HG02763 (cell line): ENCODE data around the gene PHLPP1.

Experiments used
- ATAC-seq: cut with Tn5 transposase; IDR thresholded peaks from one replicate; pipeline ENCODE4 v1.9.1; 2021; ENCODE audit warnings: mild to moderate bottlenecking, moderate library complexity; ENCODE audit not compliant: unreplicated experiment

PHLPP1 gene

GRCh38 chr18:62933261-62933887 lies 218.0 kb downstream of the PHLPP1 start:
- ATAC-seq, result no peak

GRCh38 chr18:62935994-62936393 lies 220.7 kb downstream of the PHLPP1 start:
- no peak for ATAC-seq

DNA sequence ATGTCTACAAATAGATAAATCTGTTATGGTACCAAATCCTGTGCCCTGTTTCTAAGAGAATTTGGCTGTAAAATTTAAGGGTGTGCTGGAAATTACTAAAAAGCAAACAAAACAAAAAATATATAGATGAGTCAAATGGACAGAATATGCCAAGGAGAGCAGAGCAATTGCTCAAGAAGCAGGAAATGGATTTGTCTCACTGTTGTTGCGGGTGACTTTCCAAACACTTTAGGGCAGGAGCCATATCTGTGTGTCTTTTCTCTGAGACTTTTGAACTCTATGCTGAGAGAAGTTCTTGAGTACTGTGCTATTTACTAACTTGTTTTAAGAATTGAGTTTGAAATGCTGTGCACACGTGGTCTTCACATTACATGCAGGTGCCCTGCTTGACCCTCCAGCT lies 221.7 kb downstream of the PHLPP1 start:
- no peak for ATAC-seq

- ATAC-seq, result no peak
Measured at GRCh38 chr18:62938006-62938405, 222.7 kb downstream of the PHLPP1 start.

DNA sequence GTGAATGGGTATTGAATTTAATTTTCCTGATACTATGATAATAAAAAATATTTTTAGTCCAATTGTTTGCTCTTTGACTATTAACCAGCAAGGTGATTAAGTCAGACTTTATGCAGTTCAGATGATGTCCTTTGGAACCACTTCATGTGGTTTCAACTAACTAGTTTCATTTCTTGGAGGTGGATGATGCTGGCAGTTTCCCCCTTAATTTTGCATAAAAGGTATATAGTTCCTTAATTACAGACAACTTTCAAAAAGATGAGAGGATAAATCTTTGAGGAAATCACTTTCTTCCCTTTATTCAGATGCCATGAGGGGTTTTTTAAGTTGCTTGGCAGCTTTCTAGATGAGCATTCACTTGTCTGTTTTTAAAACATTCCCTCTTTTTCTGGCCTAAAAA lies 223.1 kb downstream of the PHLPP1 start:
- peak; percentile 63 for ATAC-seq

DNA sequence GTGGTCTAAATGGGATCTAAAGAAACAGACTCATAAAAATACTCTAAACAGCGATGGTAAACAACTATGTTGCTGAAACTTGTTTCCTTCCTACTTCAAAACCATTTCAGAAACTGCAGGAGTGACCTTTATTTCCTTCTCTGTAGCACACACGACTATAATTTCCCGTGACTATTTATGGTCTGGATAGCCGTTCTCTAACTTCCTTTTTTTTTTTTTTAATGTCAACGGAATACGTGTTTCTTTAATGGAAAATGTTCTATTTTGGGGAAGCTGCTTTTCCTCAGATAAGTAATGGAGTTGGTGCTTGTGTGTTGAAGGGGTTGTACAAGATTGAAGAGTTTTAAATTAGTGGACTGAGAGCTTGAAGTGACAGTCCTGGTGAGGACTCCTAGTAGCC lies 224.1 kb downstream of the PHLPP1 start:
- no peak for ATAC-seq

DNA sequence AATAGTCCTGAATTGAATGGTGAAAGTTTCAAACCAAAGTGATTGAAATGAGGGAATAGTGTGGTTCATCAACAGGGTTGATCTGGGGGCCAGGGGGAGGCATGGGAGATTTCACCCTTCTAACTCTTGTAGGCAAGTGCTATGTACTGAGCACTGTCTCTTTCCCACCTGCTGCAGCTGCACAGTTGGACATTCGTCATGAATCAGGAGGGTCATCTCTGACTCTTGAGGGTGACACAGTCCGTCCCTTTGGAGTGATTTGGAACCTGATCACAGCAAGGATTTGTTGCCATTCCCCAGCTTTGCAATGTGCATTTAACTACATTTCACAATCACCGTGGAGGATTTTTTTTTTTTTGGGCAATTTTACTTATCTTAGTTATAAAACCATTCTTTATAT lies 224.6 kb downstream of the PHLPP1 start:
- no peak for ATAC-seq

DNA sequence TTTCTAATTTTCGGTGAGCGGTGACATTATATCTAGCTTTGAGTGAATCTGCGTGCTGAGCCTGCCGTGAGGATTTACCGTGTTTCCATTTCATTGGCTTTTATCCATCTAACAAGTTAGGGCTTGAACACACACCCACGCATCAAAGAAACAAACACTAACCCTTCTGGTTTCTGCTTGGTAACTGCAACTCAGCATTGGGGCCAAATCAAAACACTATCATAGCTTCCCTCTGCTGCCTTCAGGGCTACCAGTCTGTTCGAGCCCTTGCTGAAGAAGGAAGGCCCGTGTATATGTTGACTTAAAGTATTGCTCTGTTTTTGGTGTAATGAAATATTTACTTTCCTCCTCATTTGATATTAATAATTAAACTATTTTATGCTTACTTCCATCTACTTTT lies 227.2 kb downstream of the PHLPP1 start:
- ATAC-seq, result no peak

DNA sequence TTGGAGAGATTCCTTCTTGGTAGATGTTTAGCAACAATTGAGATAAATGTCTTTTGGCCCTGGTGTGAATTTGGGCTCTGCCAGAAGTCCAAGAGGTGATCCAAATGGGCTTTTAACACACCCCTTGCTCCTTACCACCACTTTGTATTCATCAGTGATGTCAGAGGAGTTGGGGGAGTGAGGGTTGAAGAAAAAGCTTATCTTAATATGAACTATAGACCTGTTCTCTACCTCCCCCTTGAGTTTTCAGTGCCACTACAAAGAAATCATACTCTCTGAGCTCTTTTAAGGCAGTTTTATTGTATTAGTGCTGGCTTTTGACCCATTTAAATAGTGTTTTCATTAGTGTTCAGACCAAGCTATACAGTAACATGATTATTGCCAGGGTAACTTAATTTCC lies 229.1 kb downstream of the PHLPP1 start:
- ATAC-seq, result no peak

- ATAC-seq, result no peak
Measured at GRCh38 chr18:62948788-62949187, 233.4 kb downstream of the PHLPP1 start.

DNA sequence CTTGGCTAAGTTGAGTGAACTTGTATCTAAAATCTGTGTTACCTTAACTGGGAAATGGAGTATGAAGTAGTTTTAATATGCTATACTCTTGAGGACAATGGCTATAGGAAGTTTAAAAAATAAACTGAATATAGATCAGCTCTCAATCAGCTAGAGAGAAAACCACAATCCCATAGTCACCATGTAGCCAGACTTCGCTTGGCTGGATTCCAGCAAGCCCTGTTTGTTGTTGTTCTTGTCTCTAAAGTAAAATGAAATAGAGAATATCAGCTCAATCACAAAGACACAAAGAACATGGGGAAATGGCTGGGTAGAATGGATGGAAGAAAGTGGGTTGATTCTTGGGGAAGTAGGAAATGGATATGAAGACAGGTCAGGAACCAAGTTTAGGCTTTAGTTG lies 234.9 kb downstream of the PHLPP1 start:
- ATAC-seq, result no peak

DNA sequence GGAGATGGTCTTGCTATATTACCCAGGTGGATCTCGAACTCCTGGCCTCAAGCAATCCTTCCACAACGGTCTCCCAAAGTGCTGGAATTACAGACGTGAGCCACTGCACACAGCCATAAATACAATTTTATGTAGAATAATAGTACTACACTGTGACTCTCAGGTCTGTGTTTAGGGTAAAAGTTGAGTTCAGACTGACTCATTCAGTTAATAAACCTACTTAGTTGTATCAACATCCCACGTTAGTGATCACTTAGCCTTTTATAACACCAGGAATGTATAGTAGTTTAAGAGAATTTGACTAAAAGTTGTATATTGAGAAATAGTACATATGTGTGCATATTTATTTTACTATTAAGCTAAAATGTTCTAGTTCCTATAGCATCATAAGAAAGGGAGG lies 237.5 kb downstream of the PHLPP1 start:
- ATAC-seq, result no peak

GRCh38 chr18:62953663-62954062 lies 238.3 kb downstream of the PHLPP1 start:
- no peak for ATAC-seq

GRCh38 chr18:62954366-62954765 lies 239.0 kb downstream of the PHLPP1 start:
- no peak for ATAC-seq

DNA sequence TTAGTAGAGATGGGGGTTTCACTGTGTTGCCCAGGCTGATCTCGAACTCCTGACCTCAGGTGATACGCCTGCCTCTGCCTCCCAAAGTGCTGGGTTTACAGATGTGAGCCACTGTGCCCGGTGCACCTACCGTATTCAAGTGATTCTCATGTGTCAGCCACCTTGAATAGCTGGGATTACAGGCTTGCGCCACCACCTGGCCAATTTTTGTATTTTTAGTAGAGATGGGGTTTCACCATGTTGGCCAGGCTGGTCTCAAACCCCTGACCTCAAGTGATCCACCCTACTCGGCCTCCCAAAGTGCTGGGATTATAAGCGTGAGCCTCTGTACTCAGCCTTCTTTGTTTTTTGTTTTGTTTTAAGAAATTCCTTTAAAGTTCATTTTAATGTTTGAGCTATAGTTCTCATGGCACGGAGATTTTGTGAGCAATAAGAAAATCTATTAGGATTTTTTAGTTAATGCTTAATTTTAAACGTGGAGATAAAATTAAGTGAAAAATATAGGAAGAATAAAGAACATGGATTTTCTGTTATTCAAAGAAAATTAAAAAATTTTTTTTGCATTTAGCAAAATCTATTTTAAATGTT lies 242.6 kb downstream of the PHLPP1 start:
- peak; percentile 79 for ATAC-seq

DNA sequence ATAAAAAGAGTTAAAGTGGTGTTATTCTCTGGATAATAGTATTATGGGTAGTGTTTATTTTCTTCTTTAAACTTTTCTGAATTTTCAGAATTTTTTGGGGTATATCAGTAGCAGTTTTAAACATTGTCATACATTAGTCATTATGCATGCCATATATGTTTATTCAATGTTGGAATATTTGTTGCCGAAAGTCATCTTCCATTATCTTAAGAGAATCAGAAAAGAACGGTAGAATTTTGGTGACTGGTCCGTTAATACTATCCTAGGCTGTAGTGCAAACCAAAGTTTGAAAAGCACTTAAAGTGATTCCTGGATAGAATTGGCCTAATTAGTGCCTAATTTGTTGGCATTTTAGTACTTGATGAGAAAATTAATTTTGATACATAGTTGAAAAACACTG lies 244.1 kb downstream of the PHLPP1 start:
- no peak for ATAC-seq

GRCh38 chr18:62963507-62963906 lies 248.2 kb downstream of the PHLPP1 start:
- ATAC-seq, result no peak

GRCh38 chr18:62964432-62964831 lies 249.1 kb downstream of the PHLPP1 start:
- no peak for ATAC-seq

GRCh38 chr18:62967089-62967488 lies 251.7 kb downstream of the PHLPP1 start:
- no peak for ATAC-seq

GRCh38 chr18:62973689-62974088 lies 258.3 kb downstream of the PHLPP1 start:
- ATAC-seq, result no peak

DNA sequence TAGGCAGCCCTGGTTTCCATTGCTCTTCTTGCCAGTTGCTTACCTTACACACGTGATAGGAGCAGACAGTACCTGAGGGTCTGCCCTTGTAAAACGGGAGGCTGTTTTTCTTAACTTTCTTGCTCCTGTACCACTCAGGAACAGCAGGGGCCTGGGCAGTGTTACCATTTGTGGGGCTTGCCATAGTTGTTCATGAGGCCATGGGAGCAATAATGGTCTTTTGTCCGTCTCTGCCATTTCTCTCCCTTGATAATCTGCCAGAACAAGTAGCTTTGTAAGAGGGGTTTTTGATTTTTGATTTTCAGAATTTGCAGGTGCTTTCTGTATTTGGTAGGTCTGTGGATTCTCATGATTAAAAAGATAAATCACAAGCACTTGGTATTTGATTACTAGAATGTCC lies 259.0 kb downstream of the PHLPP1 start:
- no peak for ATAC-seq

GRCh38 chr18:62974928-62975675 lies 259.8 kb downstream of the PHLPP1 start:
- ATAC-seq, result no peak
